Activated B cell treated with CpG ODN at 0.5 μM for 24 hours (primary cell): ENCODE results near the gene SLC49A4. TPM values are rescaled to one million over a fixed set of nuclear protein-coding genes. Genes with fewer than 3 reads are reported as not detected.

Experiments used
- ATAC-seq: fragments of 200-7000 bp; cut with Tn5 transposase; one replicate; pipeline ENCODE4 v1.10.0; 2021; ENCODE audit warnings: low read depth, mild to moderate bottlenecking, moderate library complexity
- CTCF ChIA-PET: fragments of 350-600 bp; sonication (Branson Sonifier 250); formaldehyde crosslinking; loops from one replicate; lab custom pipeline; 2021; ENCODE audit warnings: antibody characterized with exemption; lab: Charles Lee
- POLR2A ChIA-PET: fragments of 350-600 bp; sonication (Branson Sonifier 250); formaldehyde crosslinking; loops from one replicate; lab custom pipeline; 2021; ENCODE audit warnings: antibody characterized with exemption; lab: Charles Lee
- DNase-seq: peaks from one replicate; pipeline ENCODE4 v3.0.0; 2022
- H3K27ac Mint-ChIP-seq: one replicate; pipeline ENCODE4 v1.8.0; 2020; ENCODE audit warnings: mixed read lengths
- H3K27me3 Mint-ChIP-seq: one replicate; pipeline ENCODE4 v1.8.0; 2021; ENCODE audit warnings: mixed read lengths
- H3K36me3 Mint-ChIP-seq: one replicate; pipeline ENCODE4 v1.8.0; 2021; ENCODE audit warnings: low read depth, mixed read lengths
- H3K4me1 Mint-ChIP-seq: one replicate; pipeline ENCODE4 v1.8.0; 2021; ENCODE audit warnings: mixed read lengths
- H3K4me3 Mint-ChIP-seq: one replicate; pipeline ENCODE4 v1.8.0; 2020; ENCODE audit warnings: mild to moderate bottlenecking, mixed read lengths
- H3K9me3 Mint-ChIP-seq: one replicate; pipeline ENCODE4 v1.8.0; 2020; ENCODE audit warnings: mixed read lengths
- CTCF ChIP-seq: fragments of 200-600 bp; IDR thresholded peaks from one replicate; pipeline ENCODE4 v1.8.0; 2022; ENCODE audit warnings: antibody characterized with exemption, mild to moderate bottlenecking
- intact Hi-C: fragments of 100-400 bp; cut with micrococcal nuclease; formaldehyde crosslinking; loops from one replicate; pipeline ENCODE4 v1.15.1; 2024
- total RNA-seq: library from RNA; stranded (reverse); gene quantifications from 2 replicates; pipeline ENCODE4 v1.2.3, GENCODE V29; 2022

Gene SLC49A4
- total RNA-seq, 1 donor from 2014 or later = 3.2 TPM

- Mint-ChIP-seq H3K9me3 (no peaks in the 10 kb centered on the region), H3K36me3 (peaks cover 23% of the 10 kb centered on the region), H3K27me3 (no peaks in the 10 kb centered on the region), H3K4me3 (no peak overlapping the region), H3K27ac (no peak overlapping the region), H3K4me1 (peaks cover 19% of the 10 kb centered on the region)
- TF ChIP-seq CTCF = no peak
- DNase-seq = no peak
- intact Hi-C loops = no loop called here
- ChIA-PET POLR2A (no interaction called here), CTCF (no interaction called here)
- no peak for ATAC-seq
Observed at GRCh38 chr3:122882361-122882947, 87.6 kb downstream of the SLC49A4 start.

GRCh38 chr3:122886251-122886650 lies 91.4 kb downstream of the SLC49A4 start:
- H3K27me3 Mint-ChIP-seq = no peaks in the 10 kb centered on the region
- DNase-seq = no peak
- CTCF ChIA-PET = interaction anchor here (2.5 kb wide), 1 partner anchor 142 kb away, joined by 6 read pairs; no protein-coding TSS in a partner anchor
- H3K27ac Mint-ChIP-seq = no peak overlapping the region
- TF ChIP-seq CTCF = no peak
- H3K36me3 Mint-ChIP-seq = peaks cover 8% of the 10 kb centered on the region
- peaks cover 50% of the 10 kb centered on the region for H3K4me1 Mint-ChIP-seq
- intact Hi-C loops = no loop called here
- no peak overlapping the region for H3K4me3 Mint-ChIP-seq
- POLR2A ChIA-PET = no interaction called here
- ATAC-seq = no peak
- H3K9me3 Mint-ChIP-seq = no peaks in the 10 kb centered on the region

GRCh38 chr3:122886946-122887345 lies 92.1 kb downstream of the SLC49A4 start:
- Mint-ChIP-seq H3K4me1 (peaks cover 50% of the 10 kb centered on the region), H3K4me3 (peak overlapping the region; percentile 44), H3K27ac (peak overlapping the region; percentile 72), H3K9me3 (no peaks in the 10 kb centered on the region), H3K27me3 (no peaks in the 10 kb centered on the region), H3K36me3 (peaks cover 2% of the 10 kb centered on the region)
- ATAC-seq (peak; percentile 25), DNase-seq (no peak)
- intact Hi-C loops = no loop called here
- POLR2A ChIA-PET = no interaction called here
- no peak for TF ChIP-seq CTCF
- CTCF ChIA-PET = interaction anchor here (2.5 kb wide), 1 partner anchor 141 kb away, joined by 6 read pairs; no protein-coding TSS in a partner anchor

GRCh38 chr3:122890077-122890719 lies 95.3 kb downstream of the SLC49A4 start:
- peaks cover 57% of the 10 kb centered on the region for H3K4me1 Mint-ChIP-seq
- no peaks in the 10 kb centered on the region for H3K36me3 Mint-ChIP-seq
- intact Hi-C loops = no loop called here
- H3K4me3 Mint-ChIP-seq = no peak overlapping the region
- no peak for DNase-seq
- ChIA-PET CTCF (interaction anchor here (1.1 kb wide), 1 partner anchor 138 kb away, joined by 3 read pairs; no protein-coding TSS in a partner anchor), POLR2A (interaction anchor here (0.6 kb wide), 1 partner anchor 16 kb away, joined by 3 read pairs; no protein-coding TSS in a partner anchor)
- no peaks in the 10 kb centered on the region for H3K9me3 Mint-ChIP-seq
- peak; percentile 45 for ATAC-seq
- no peak for TF ChIP-seq CTCF
- no peaks in the 10 kb centered on the region for H3K27me3 Mint-ChIP-seq
- no peak overlapping the region for H3K27ac Mint-ChIP-seq

- Mint-ChIP-seq H3K27me3 (no peaks in the 10 kb centered on the region), H3K36me3 (no peaks in the 10 kb centered on the region), H3K27ac (no peak overlapping the region), H3K4me3 (no peak overlapping the region), H3K4me1 (peaks cover 54% of the 10 kb centered on the region), H3K9me3 (no peaks in the 10 kb centered on the region)
- ATAC-seq = no peak
- POLR2A ChIA-PET = no interaction called here
- DNase-seq = no peak
- TF ChIP-seq CTCF = no peak
- intact Hi-C loops = no loop called here
- CTCF ChIA-PET = interaction anchor here (1.1 kb wide), 1 partner anchor 138 kb away, joined by 3 read pairs; no protein-coding TSS in a partner anchor
Observed at GRCh38 chr3:122890720-122891220, 95.9 kb downstream of the SLC49A4 start.
